Measurements from ENCODE around the gene C1orf232. TPM values are rescaled to one million over a fixed set of nuclear protein-coding genes. Genes with fewer than 3 reads are reported as not detected.

The C1orf232 gene
- total RNA-seq: not detected

GRCh38 chr1:26168410-26169197, at the start of gene C1orf232:
Gene C1orf232, minus strand, starts transcription at chr1:26168963. Its CDS starts 464 bp downstream, at chr1:26168499.

GRCh38 chr1:26190373-26190987, 21.7 kb upstream of the C1orf232 start, which contains the start of gene CATSPER4:
Gene CATSPER4, plus strand, starts transcription at chr1:26190602. Its CDS starts 26 bp downstream, at chr1:26190628.

GRCh38 chr1:26177182-26177684, 8.5 kb upstream of the C1orf232 start, which contains the start of gene CNKSR1:
Gene CNKSR1, plus strand, starts transcription at chr1:26177491. Its CDS starts 57 bp downstream, at chr1:26177548.

GRCh38 chr1:26171084-26172072, 2.6 kb upstream of the C1orf232 start, which contains the start of gene ZNF593OS:
Gene ZNF593OS, minus strand, starts transcription at chr1:26171832. Its CDS starts 171 bp downstream, at chr1:26171661.

GRCh38 chr1:26169669-26170471, 1.1 kb upstream of the C1orf232 start, which contains the start of gene ZNF593:
Gene ZNF593, plus strand, starts transcription at chr1:26169908. Its CDS starts 76 bp downstream, at chr1:26169984.

GRCh38 chr1:26158908-26159742, 9.6 kb downstream of the C1orf232 start, which contains the start of gene FAM110D:
Gene FAM110D, plus strand, starts transcription at chr1:26159079. Its CDS starts 2,213 bp downstream, at chr1:26161292.

Other genes with a start within 250 kb of the C1orf232 start
- gene PAFAH2, start 170.9 kb downstream of the C1orf232 start, total RNA-seq: 20.2 TPM
- 1.6 TPM for gene EXTL1, start 147.2 kb downstream of the C1orf232 start, total RNA-seq
- gene SLC30A2, start 122.8 kb downstream of the C1orf232 start, total RNA-seq: not detected
- 6.3 TPM for gene TRIM63, start 101.3 kb downstream of the C1orf232 start, total RNA-seq
- gene PDIK1L, start 57.1 kb downstream of the C1orf232 start, total RNA-seq: 32.9 TPM
- gene FAM110D, start 9.9 kb downstream of the C1orf232 start, total RNA-seq: 0.60 TPM
- gene ZNF593, start 945 bp upstream of the C1orf232 start, total RNA-seq: 11.1 TPM
- gene ZNF593OS, start 2.9 kb upstream of the C1orf232 start, total RNA-seq: 41.3 TPM
- gene CNKSR1, start 8.5 kb upstream of the C1orf232 start, total RNA-seq: 8.4 TPM
- not detected for gene CATSPER4, start 21.6 kb upstream of the C1orf232 start, total RNA-seq
- 27.4 TPM for gene CEP85, start 65.2 kb upstream of the C1orf232 start, total RNA-seq
- gene SH3BGRL3, start 111.1 kb upstream of the C1orf232 start, total RNA-seq: 9.1 TPM
- 25.1 TPM for gene UBXN11, start 137.7 kb upstream of the C1orf232 start, total RNA-seq
- gene CD52, start 149.0 kb upstream of the C1orf232 start, total RNA-seq: not detected
- 1.9 TPM for gene CRYBG2, start 185.2 kb upstream of the C1orf232 start, total RNA-seq
- gene ZNF683, start 203.8 kb upstream of the C1orf232 start, total RNA-seq: not detected
- gene LIN28A, start 241.9 kb upstream of the C1orf232 start, total RNA-seq: not detected